GM21529 (cell line): Measurements from ENCODE around the gene TTYH1.
A peak's percentile ranks its signal among the peaks of the same experiment; 100 is the strongest.
"Not testable (repeated sequence)": the region's sequence is repeated elsewhere in the genome, so short reads cannot be mapped to it uniquely, and the experiment has no call there.

Source experiments
- ATAC-seq: cut with Tn5 transposase; IDR thresholded peaks from one replicate; pipeline ENCODE4 v1.9.1; 2021; ENCODE audit not compliant: unreplicated experiment

Gene TTYH1

GRCh38 chr19:54458648-54459281 lies 43.5 kb downstream of the TTYH1 start:
- no peak for ATAC-seq

GRCh38 chr19:54459282-54460229 lies 44.3 kb downstream of the TTYH1 start:
- ATAC-seq = no peak

- no peak for ATAC-seq
These were observed 45.2 kb downstream of the TTYH1 start for GRCh38 chr19:54460230-54461005.

- ATAC-seq = no peak
These were observed 45.9 kb downstream of the TTYH1 start for GRCh38 chr19:54461210-54461609.

- ATAC-seq = no peak
These were observed 46.3 kb downstream of the TTYH1 start for GRCh38 chr19:54461613-54462012.

GRCh38 chr19:54462047-54462654 lies 46.9 kb downstream of the TTYH1 start:
- no peak for ATAC-seq

- ATAC-seq = peak; percentile 14
These were observed 47.6 kb downstream of the TTYH1 start for GRCh38 chr19:54462655-54463530.

GRCh38 chr19:54463531-54464043 lies 48.3 kb downstream of the TTYH1 start, which contains the start of gene LENG9:
TSS of gene LENG9 (minus strand) at chr19:54463778. CDS start at chr19:54463526, 252 bp downstream.
- ATAC-seq = peak; percentile 57

- peak; percentile 45 for ATAC-seq
These were observed 48.9 kb downstream of the TTYH1 start for GRCh38 chr19:54464044-54464629.

GRCh38 chr19:54464630-54465425 lies 49.6 kb downstream of the TTYH1 start:
- peak; percentile 39 for ATAC-seq

- ATAC-seq = no peak
These were observed 50.3 kb downstream of the TTYH1 start for GRCh38 chr19:54465426-54466109.

GRCh38 chr19:54466110-54466480 lies 50.8 kb downstream of the TTYH1 start:
- ATAC-seq = not testable (repeated sequence)

- no peak for ATAC-seq
These were observed 54.3 kb downstream of the TTYH1 start for GRCh38 chr19:54469496-54469934.

- no peak for ATAC-seq
These were observed 55.1 kb downstream of the TTYH1 start for GRCh38 chr19:54470276-54470887.

- ATAC-seq = no peak
These were observed 55.9 kb downstream of the TTYH1 start for GRCh38 chr19:54470991-54471782.

GRCh38 chr19:54473071-54473891 lies 58.0 kb downstream of the TTYH1 start, which contains the start of gene CDC42EP5:
TSS of gene CDC42EP5 (minus strand) at chr19:54473296. CDS start at chr19:54465547, 7,749 bp downstream.
- no peak for ATAC-seq
